IPS DF 19.7 (cell line): ENCODE data around the gene HSF5.
"Not testable (repeated sequence)": the region's sequence is repeated elsewhere in the genome, so short reads cannot be mapped to it uniquely, and the experiment has no call there.

ENCODE experiments used
- DNase-seq: peaks from one replicate; pipeline ENCODE4 v3.0.0-alpha.2; 2013; ENCODE audit warnings: low read depth, low spot score

HSF5 gene

GRCh38 chr17:58481798-58482197, 6.4 kb downstream of the HSF5 start:
- not testable (repeated sequence) for DNase-seq

DNA sequence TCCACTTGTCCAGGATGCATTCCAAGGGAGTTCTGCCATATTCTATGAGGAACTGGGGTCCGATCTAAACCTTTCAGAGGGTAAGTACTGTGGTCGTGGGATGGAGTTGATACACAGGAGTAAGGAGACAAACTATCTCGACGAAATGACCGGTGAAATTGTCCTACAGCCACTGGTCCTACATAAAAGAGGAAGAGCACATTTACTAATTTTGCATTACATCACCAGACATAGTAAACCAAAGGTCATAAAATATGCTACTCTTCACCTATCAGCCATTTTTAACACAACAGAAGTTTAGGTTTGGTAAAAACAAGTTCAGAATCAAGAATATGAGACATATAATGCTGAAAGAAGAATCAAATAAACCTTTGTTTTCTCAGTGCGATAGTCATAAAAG, 8.1 kb downstream of the HSF5 start:
- DNase-seq, result no peak

DNA sequence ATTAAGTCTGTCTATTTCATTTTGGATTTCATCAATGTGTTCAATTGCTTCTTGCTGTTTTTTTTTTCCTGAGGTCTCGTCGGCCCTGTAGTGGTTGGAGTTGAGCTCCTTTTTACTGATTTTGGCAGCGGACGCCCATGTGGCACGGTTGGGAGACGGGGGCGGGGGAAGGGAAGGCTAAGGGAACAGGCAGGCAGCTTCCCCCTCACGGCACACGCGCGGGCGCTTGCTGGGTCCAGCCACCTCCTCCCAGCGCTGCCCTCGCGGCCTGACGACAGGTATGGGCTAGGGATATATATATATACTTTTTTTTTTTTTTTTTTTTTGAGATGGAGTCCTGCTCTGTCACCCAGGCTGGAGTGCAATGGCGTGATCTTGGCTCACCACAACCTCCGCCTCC, 11.4 kb downstream of the HSF5 start:
- no peak for DNase-seq

DNA sequence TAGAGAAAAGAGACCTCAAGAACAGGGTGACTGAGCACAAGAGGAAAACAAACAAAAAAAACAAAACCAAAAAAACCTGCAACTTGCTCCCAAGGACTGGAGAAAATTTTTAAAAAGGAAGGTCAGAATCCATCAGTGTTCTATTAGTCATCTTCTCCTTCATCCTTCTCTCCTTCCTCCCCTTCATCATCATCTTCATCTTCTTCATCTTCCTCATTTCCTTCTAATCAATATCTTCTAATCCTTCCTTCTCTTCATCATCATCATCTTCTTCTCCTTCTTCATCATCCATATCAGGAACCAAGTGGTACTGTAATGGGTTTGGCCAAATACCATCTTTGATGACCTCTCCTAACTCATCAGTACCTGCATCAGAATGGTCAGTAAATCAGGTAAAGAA, 12.2 kb downstream of the HSF5 start:
- no peak for DNase-seq

DNA sequence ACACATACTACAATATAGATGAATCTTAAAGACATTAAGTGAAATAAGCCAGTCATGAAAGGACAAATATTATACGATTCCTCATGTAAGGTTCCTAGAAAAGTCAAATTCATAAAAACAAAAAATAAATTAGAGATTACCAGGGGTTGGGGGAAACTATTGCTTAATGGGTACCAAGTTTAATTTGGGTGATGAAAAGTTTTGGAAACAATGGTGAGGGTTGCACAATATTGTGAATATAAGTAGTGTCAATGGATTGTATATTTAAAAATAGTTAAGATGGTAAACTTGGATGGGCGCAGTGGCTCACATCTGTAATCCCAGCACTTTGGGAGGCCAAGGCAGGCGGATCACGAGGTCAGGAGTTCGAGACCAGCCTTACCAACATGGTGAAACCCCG, 17.9 kb downstream of the HSF5 start:
- no peak for DNase-seq

GRCh38 chr17:58468944-58469343, 19.3 kb downstream of the HSF5 start:
- DNase-seq, result no peak

GRCh38 chr17:58455491-58455890, 32.7 kb downstream of the HSF5 start:
- DNase-seq, result no peak

DNA sequence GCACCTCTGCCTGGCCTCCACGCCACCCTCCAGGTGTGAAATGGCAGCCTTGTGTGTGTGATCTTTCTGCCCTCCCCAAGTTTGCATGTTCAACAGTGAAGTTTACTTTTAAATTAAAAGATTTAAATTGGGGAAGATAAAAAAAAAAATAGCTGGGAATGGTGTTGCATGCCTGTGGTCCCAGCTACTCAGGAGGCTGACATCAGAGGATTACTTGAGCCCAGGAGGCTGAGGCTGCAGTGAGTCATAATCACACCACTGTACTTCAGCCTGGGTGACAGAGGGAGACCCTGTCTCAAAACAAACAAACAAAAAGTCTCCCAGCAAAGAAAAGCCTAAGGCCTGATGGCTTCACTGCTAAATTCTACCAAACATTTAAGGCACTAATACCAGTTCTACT, 35.5 kb downstream of the HSF5 start:
- DNase-seq, result no peak

GRCh38 chr17:58447039-58447975, 40.9 kb downstream of the HSF5 start:
- DNase-seq, result peak; percentile 82

GRCh38 chr17:58446086-58446485, 42.1 kb downstream of the HSF5 start:
- DNase-seq, result peak; percentile 38

GRCh38 chr17:58436805-58437239, 51.4 kb downstream of the HSF5 start:
- no peak for DNase-seq

GRCh38 chr17:58436245-58436644, 52.0 kb downstream of the HSF5 start:
- no peak for DNase-seq

DNA sequence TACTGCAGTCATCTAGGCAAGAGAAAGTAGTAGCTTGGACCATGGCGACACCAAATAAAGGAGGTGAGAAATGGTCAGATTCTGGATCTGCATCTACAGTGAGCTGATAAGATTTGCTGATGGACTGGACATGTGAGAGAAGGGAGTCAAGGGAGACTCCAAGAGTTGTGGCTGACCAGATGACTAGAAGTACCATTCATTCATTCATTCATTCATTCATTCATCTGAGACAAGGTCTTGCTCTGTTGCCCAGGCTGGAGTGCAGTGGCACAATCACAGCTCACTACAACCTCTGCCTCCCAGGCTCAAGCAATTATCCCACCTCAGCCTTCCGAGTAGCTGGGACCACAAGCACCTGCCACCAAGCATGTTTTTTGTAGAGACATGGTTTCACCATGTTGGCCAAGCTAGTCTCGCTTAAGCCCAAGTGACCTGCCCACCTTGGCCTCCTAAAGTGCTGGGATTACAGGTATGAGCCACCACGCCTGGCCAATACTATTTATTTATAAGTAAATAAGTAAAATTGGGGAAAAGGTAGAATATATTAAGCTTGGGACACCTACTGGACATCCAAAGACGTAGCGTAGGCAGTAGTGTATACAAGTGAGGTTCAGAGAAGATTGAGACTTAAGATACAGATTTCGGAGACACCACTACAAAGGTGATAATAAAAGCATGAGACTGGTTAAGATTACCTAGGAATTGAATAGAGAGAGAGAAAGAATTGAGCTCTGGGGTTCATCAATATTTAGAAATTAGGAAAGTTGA, 55.2 kb downstream of the HSF5 start:
- DNase-seq, result no peak

DNA sequence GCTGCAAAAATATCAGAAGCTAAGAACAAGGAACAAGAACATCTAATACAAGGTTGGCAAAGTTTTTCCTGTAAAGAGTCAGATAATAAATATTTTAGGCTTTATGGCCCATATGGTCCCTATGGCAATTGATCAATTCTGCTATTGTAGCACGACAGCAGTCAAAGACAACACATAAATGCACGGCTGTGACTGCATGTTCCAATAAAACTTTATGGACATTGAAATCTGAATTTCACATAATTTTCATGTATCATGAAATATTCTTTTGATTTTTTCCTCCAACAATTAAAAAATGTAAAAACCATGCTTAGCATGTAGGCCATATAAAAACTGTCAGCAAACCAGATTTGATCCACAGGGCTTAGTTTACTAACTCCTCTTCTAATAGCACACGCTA, 60.4 kb downstream of the HSF5 start:
- DNase-seq, result no peak

GRCh38 chr17:58421711-58422110, 66.5 kb downstream of the HSF5 start:
- no peak for DNase-seq

GRCh38 chr17:58420827-58421226, 67.4 kb downstream of the HSF5 start:
- DNase-seq, result no peak

DNA sequence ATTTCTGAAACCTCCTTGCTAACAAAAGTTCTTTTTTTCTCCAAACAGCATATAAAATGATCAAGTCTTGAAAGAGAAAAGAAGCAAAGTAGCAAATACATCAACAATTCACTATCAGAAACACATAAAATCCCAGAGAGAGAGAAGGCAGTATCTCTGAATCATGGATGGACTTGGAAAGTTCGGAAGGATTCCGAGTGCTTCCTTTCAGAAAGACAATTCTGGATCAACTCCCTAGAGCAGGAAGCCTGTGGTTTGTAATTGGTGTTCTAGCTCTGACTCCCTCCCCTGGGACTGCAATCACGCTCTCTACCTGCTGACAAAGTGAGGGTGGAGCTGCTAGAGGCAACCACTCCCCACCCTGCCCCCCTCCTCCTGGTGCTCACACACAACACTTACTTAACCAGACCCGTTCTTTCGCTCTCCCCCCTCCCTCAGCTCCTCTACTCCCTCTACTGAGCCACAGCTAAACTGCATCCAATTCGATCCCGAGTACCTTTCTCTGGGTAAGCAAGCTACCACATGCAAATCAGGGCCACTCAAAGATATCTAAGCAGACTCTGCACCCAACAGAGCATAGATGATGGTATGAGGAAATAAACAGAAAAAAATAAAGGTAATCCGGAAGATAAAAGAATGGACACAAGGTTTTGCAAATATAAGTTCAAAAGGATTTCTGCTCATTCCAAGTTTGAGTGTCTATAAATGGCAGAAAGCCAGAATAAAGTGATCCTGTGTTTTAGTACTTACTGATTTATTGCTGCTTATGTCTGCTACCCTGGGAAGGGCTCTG, 70.7 kb downstream of the HSF5 start, which contains the start of gene RNF43:
Gene RNF43, minus strand, starts transcription at position 235 of the 793 bp plus-strand sequence. CDS start 1,957 bp downstream, outside the sequence.
- peak; percentile 95 for DNase-seq

GRCh38 chr17:58416937-58417299, 71.3 kb downstream of the HSF5 start:
- DNase-seq, result no peak

DNA sequence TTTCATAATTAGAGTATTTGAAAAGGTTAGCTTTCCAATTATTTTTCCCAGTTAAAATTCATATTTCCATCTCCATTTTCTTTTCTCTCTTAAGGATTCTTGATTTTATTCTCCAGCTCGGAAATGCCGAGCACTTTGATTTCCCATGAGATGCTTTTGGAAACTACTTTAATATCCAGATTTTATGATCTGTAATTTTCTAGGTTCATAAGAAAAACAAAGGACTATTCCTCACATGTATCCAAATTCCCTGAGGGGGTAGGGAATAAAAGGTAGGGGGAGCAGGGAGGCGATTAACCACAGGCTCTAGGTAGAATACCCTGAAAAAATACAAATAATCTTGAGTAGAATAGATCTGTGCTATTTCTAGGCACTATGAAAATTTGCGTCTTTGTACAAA, 71.8 kb downstream of the HSF5 start:
- DNase-seq, result no peak

DNA sequence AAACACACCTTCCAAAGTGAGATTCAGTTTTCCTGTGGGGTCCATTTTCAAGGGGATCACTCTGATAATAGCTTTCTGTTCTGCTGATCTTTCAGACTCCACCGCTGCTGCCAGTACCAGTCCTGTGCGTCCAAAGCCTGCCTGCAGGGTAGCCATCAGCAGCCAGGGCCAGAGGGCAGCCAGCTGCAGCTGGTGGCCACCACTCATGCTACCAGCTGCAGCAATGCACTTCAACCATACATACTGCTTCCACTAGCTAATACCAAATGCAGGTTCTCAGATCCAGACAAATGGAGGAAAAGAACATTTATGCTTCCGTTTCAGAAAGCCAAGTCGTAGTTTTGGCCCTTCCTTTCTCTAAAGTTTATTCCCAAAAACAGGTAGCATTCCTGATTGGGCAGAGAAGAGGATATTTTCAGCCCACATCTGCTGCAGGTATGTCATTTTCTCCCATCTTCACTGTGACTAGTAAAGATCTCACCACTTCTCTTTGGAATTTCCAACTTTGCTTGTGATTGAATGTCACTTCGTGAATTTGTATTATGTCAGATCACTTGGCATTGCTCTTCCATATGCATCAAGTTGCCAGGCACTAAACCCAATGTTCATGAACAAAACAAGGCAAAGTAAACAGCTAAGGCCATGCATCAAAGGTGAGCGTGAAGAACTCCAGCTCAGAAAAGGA, 72.7 kb downstream of the HSF5 start:
- DNase-seq, result no peak

GRCh38 chr17:58414596-58414997, 73.6 kb downstream of the HSF5 start:
- DNase-seq, result no peak
